GM20431 (cell line): ENCODE data around the gene AGAP4.
"Not testable (repeated sequence)": the region's sequence is repeated elsewhere in the genome, so short reads cannot be mapped to it uniquely, and the experiment has no call there.

Experiments
- in situ Hi-C: fragments of 300-500 bp; cut with MseI, MboI; formaldehyde crosslinking; loops from one replicate; pipeline ENCODE4 v1.15.0; 2020; ENCODE audit warnings: low sequenced_read_pairs; ENCODE audit not compliant: unreplicated experiment

The AGAP4 gene

GRCh38 chr10:45803060-45804010, 44.0 kb downstream of the AGAP4 start:
- in situ Hi-C loops = loop anchor here (25.0 kb wide), 1 partner anchor 209 kb away; no protein-coding TSS in a partner anchor

GRCh38 chr10:45794761-45795160, 52.5 kb downstream of the AGAP4 start:
- in situ Hi-C loops = not testable (repeated sequence)

- in situ Hi-C loops = not testable (repeated sequence)
Observed at GRCh38 chr10:45790694-45791426, 56.4 kb downstream of the AGAP4 start.

- in situ Hi-C loops = not testable (repeated sequence)
Observed at GRCh38 chr10:45789991-45790390, 57.3 kb downstream of the AGAP4 start.

GRCh38 chr10:45787212-45787741, 60.0 kb downstream of the AGAP4 start:
- in situ Hi-C loops = not testable (repeated sequence)

- in situ Hi-C loops = not testable (repeated sequence)
Observed at GRCh38 chr10:45786217-45786616, 61.1 kb downstream of the AGAP4 start.
